SK-N-MC (cell line): Measurements from ENCODE around the gene NRCAM.
A peak's percentile ranks its signal among the peaks of the same experiment; 100 is the strongest.

Experiments used
- DNase-seq: peaks from one replicate; pipeline ENCODE4 v3.0.0-alpha.2; 2011; ENCODE audit warnings: low read depth, low spot score
- H3K27ac ChIP-seq: fragments of 200-600 bp; sonication (generic); 2 replicates; pipeline ENCODE4 v1.5.1; 2016; ENCODE audit warnings: mixed run types
- H3K36me3 ChIP-seq: fragments of 200-600 bp; sonication (generic); 2 replicates; pipeline ENCODE4 v1.6.1; 2017; ENCODE audit warnings: antibody characterized with exemption, low read length, mixed read lengths; ENCODE audit not compliant: insufficient read depth
- H3K4me3 ChIP-seq: fragments of 200-600 bp; sonication (generic); 2 replicates; pipeline ENCODE4 v1.5.1; 2016
- H3K9ac ChIP-seq: fragments of 200-600 bp; sonication (generic); 2 replicates; pipeline ENCODE4 v1.8.0; 2017; ENCODE audit warnings: mixed run types, mixed read lengths; ENCODE audit not compliant: insufficient read length
- H3K9me3 ChIP-seq: fragments of 200-600 bp; sonication (generic); 2 replicates; pipeline ENCODE4 v1.6.1; 2017; ENCODE audit warnings: low read depth, mild to moderate bottlenecking, antibody characterized with exemption, low read length, moderate library complexity, mixed read lengths
- EZH2 ChIP-seq: fragments of 200-600 bp; sonication (generic); IDR thresholded peaks from one replicate; pipeline ENCODE4 v1.6.1; 2017; ENCODE audit warnings: antibody characterized with exemption
- FOXP2 ChIP-seq: optimal IDR thresholded peaks from 2 replicates; pipeline ENCODE3; 2011; ENCODE audit warnings: mild to moderate bottlenecking, moderate library complexity; ENCODE audit not compliant: insufficient read depth; ENCODE audit errors: extremely low read length, control extremely low read depth
- POLR2AphosphoS5 ChIP-seq: IDR thresholded peaks from 2 replicates; pipeline ENCODE4 v1.6.1; 2012; ENCODE audit warnings: mild to moderate bottlenecking, low read depth, low read length, borderline replicate concordance

NRCAM gene

DNA sequence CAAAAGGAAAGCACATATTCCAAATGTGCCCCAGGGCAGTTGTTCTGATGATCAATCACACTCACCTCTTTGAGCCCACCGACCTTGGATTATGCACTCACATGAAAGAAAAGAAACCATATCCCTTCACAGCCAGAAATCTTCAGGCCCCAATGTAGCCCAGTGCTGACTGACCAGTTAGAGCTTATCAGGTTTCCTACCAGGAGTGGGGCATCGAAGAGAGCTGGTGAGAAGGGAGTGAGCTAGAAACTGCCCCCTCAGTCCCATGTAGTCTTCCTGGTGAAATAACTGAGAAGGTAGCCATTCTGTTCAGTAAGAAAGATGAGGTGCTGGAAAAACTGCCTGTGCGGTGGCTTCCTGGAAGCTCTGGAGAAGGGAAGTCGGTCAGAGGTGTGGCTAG lies 32.2 kb downstream of the NRCAM start:
- TF ChIP-seq FOXP2 = no peak
- H3K36me3 ChIP-seq = no peaks in the 10 kb centered on the region
- DNase-seq = no peak
- no peak overlapping the region for H3K4me3 ChIP-seq
- no peaks in the 10 kb centered on the region for H3K9me3 ChIP-seq
- no peak overlapping the region for H3K27ac ChIP-seq
- no peak overlapping the region for H3K9ac ChIP-seq

DNA sequence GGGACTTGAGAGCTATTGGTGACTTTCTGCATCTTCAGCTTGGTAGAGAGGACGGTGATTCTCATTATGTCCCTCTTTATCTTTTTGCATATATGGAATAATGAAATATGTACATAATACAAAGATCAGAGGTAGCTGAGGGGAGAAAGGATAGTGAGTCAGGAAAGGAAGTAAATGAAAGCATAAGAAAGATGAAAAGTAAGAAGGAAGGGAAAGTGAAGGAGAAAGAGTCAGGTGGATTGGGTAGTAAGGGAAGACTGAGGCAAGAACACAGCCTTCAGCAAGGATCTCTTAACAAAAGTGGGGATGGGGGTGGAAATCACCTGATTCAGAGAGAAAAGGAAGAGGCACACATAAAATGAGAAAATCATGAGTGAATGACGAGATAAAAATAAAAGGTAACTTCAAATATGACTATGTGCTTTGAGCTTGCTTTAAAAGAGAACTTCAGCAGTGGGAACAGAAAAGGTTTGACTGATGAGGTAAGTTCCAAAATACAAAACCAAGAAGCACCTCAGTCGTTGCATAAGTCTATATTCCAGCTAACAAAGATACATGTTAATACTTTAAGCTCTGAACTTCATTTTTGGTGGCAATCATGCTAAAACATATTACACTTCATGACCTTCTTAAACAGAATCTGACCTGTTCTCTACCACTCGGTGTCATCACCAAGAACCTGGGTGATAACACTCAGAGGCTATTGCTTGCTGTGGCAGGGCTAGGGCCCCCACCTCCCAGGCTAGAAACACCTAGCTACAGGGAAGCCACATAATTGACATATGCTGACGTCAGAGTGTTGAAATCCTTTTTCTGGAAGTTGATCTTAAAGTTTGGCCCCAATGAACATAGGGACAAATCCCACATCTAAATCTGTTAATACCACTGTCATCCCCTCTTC lies 32.9 kb downstream of the NRCAM start:
- Histone ChIP-seq H3K4me3 (no peak overlapping the region), H3K9ac (no peak overlapping the region), H3K27ac (no peak overlapping the region), H3K36me3 (no peaks in the 10 kb centered on the region), H3K9me3 (no peaks in the 10 kb centered on the region)
- TF ChIP-seq POLR2AphosphoS5 = no peak
- TF ChIP-seq EZH2 = no peak
- TF ChIP-seq FOXP2 = no peak
- no peak for DNase-seq

DNA sequence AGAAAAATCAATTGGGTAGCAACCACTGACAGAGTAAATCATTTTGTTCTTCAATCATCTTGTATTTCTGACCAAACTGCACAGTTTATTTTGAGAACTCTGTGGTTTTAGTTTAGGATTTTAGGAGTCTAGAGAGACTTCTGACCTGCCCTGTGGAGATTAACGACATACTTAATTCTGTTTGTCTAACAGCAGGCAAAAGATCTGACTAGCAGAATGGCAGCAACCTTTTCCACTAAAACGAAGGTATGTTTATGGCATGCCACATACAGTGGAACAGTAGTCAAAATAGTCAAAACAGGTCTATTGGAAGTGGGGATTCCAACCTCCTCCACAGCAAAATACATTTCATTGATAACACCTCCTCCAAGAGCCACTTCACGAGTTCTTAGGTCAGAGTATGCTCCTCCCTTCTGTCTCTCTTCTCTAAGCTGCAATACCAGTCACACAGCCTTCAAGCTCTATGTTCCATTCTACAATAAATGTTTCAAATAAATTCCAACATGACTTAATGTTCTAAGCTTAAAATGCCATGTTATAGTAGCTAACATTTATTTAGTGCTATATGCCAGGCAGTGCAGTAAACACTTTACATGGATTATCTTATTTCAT lies 34.4 kb downstream of the NRCAM start:
- Histone ChIP-seq H3K27ac (no peak overlapping the region), H3K36me3 (no peaks in the 10 kb centered on the region), H3K9me3 (no peaks in the 10 kb centered on the region), H3K9ac (no peak overlapping the region), H3K4me3 (no peak overlapping the region)
- no peak for DNase-seq
- TF ChIP-seq FOXP2 = no peak
- no peak for TF ChIP-seq EZH2
- no peak for TF ChIP-seq POLR2AphosphoS5

DNA sequence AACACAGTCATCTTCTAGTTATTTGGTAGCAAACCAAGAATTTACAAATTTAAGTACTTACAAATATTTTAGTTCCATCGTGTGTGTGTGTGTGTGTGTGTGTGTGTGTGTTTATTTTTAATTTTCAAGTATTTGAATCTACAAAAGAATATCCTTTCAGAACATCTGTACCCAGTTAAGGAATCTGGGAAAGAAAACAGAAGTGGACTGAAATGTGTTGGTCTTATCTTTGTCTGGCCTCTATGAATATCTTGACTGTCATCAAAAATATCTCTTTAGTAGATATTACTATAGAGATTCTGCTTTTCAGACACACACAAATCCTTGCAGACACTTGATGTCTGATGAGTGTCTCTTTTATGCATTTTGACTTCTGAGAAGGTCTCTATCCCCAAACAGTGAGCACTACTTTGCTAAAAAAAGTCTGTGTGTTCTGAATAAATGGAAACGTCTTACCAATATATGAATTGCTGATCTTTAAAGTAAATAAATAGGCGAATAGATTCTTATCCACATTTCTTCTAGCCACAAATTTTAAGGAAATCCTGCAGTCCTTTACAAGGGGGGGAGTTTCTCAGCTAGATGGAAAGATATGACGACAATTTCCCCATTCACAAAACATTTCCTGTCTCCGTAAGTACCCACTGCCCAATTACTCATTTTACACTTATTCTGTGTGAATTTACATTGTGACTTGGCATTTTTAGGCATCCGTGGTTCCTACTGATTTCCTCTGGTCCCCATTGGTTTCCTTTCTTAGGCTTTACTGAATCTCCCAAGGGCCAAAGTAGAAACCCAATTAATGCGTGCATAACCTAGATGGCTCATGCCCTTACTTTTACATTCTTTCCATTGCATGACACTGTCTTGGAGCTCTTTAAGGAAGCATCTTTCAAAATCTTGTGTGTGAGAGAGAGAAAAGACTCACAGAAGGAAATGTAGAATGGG lies 36.0 kb downstream of the NRCAM start:
- Histone ChIP-seq H3K9ac (no peak overlapping the region), H3K4me3 (peak overlapping the region; percentile 56), H3K9me3 (no peaks in the 10 kb centered on the region), H3K27ac (peak overlapping the region; percentile 78; the same call in 1 of the 2 replicates), H3K36me3 (no peaks in the 10 kb centered on the region)
- DNase-seq = peak; percentile 70
- TF ChIP-seq EZH2 (no peak), FOXP2 (no peak), POLR2AphosphoS5 (no peak)

DNA sequence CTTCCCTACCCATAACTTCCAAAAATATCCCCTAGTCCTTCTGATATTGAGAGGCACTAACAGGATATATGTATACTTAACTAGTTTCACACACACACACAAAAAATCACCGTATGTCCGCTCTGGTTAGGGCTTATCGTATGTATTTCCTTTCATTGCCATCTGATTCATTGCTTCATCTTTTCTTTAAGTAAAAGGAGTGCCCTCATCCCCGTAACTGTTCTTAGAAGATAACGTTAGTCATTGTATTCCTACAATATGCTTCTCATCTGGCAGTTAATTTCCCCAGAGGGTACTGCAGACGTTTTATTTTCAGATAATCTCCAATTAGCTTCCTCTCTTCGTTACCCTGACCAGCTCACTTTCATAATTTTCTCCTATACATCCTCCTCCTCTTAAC lies 37.3 kb downstream of the NRCAM start:
- H3K9me3 ChIP-seq = no peaks in the 10 kb centered on the region
- no peak overlapping the region for H3K9ac ChIP-seq
- no peak overlapping the region for H3K4me3 ChIP-seq
- no peaks in the 10 kb centered on the region for H3K36me3 ChIP-seq
- no peak for DNase-seq
- no peak overlapping the region for H3K27ac ChIP-seq
- TF ChIP-seq EZH2 = no peak
- TF ChIP-seq POLR2AphosphoS5 = no peak
- no peak for TF ChIP-seq FOXP2

DNA sequence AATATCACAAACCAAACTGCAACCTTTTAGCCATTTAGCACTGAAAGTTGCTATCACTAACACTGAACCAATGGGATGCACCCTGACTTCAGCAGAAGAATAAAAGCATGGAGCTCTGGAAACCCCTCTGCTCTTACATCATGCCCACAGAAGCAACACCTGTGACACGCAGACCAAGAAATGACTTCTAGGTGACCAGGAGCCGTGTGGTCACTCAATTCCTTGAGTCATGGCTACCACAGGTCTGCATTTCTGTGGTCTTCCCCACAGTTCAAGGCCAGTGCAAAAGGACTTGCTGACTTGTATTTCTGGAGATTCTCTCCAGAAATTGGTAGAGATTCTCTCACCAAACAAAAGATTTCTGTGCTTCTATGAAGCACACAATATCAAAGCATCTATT lies 38.3 kb downstream of the NRCAM start:
- Histone ChIP-seq H3K36me3 (no peaks in the 10 kb centered on the region), H3K4me3 (no peak overlapping the region), H3K9me3 (no peaks in the 10 kb centered on the region), H3K27ac (no peak overlapping the region), H3K9ac (no peak overlapping the region)
- no peak for DNase-seq
- TF ChIP-seq POLR2AphosphoS5 (no peak), FOXP2 (no peak), EZH2 (no peak)

DNA sequence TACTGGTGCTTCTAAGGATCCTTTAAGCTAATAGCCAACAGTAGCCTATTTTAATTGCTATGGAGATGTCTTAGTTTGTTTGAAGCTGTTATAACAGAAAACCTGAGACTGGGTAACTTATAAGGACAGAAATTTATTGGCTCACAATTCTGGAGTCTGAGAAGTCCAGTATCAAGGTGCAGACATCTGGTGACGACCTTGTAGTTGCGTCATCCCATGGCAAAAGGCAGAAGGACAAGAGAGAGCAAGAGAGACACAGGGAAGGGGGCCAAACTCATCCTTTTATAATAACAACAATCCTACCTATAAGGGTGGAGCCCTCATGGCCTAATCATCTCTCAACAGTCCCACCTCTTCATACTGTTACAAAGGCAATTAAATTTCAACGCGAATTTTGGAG lies 39.1 kb downstream of the NRCAM start:
- H3K9ac ChIP-seq = no peak overlapping the region
- H3K4me3 ChIP-seq = no peak overlapping the region
- H3K9me3 ChIP-seq = no peaks in the 10 kb centered on the region
- TF ChIP-seq POLR2AphosphoS5 = no peak
- TF ChIP-seq FOXP2 = no peak
- TF ChIP-seq EZH2 = no peak
- DNase-seq = no peak
- H3K27ac ChIP-seq = no peak overlapping the region
- no peaks in the 10 kb centered on the region for H3K36me3 ChIP-seq

DNA sequence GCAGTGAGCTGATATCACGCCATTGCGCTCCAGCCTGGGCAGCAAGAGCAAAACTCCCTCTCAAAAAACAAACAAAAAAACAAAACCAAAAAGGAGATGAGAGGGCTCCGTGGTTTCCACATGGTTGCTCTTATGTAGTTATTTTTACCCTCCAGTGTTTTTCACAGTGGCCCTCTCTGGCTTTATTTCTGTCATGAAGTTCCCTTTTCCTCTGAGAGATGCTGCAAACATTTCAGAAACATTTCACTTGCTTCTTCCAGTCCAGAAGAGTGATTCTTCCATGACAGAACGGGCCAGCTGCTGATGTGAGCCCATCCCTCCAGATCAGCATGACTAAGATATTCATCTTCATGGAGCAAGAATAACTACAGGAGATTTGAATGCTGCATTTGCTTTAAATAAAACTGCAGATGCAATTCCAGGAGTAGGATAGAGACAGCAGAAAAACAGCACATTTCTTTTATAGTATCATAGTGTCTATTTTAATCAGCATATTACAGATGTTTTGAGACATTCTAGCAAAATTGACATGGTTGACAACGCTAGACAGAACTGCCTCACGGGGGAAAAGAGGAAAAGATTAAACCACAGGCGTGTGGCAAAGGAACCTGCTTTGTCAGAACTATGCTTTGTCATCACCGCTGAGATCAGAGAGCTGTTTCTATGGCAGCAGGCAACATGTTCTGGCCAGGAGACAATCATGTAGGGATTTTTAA lies 40.3 kb downstream of the NRCAM start:
- TF ChIP-seq POLR2AphosphoS5 (no peak), FOXP2 (no peak), EZH2 (no peak)
- H3K9me3 ChIP-seq = no peaks in the 10 kb centered on the region
- H3K4me3 ChIP-seq = no peak overlapping the region
- no peak for DNase-seq
- no peak overlapping the region for H3K27ac ChIP-seq
- no peak overlapping the region for H3K9ac ChIP-seq
- no peaks in the 10 kb centered on the region for H3K36me3 ChIP-seq
